Breast epithelium (tissue), 3 donors: ENCODE results near the gene PLTP.

Experiments used
- POLR2A ChIP-seq: fragments of 450-650 bp; IDR thresholded peaks from one replicate; pipeline ENCODE4 v1.6.1; 2016; ENCODE audit warnings: antibody characterized with exemption, mild to moderate bottlenecking, moderate library complexity
- TF ChIP-seq, protein P1 (sequence below), 3 donors: fragments of 450-650 bp; IDR thresholded peaks; one replicate each; pipeline ENCODE4 v1.5.1; 2016 to 2017; ENCODE audit warnings: antibody characterized with exemption in 3 of 3, mild to moderate bottlenecking in 3 of 3, moderate library complexity in 3 of 3

DNA sequence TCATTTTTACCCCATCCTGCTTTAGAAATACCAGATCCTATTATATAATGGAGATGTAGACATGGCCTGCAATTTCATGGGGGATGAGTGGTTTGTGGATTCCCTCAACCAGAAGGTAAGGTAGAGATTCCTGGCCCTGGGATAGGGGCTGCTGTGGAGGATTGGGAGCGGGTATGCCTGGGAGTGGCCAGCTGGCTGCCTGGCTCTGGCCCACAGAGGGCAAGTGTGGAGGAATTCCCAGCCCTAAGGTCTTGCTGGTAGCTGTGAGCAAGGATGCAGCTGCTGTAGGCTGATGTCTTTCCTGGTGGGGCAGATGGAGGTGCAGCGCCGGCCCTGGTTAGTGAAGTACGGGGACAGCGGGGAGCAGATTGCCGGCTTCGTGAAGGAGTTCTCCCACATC lies 14.3 kb downstream of the PLTP start:
- TF ChIP-seq POLR2A = no peak
- TF ChIP-seq, protein P1, sequence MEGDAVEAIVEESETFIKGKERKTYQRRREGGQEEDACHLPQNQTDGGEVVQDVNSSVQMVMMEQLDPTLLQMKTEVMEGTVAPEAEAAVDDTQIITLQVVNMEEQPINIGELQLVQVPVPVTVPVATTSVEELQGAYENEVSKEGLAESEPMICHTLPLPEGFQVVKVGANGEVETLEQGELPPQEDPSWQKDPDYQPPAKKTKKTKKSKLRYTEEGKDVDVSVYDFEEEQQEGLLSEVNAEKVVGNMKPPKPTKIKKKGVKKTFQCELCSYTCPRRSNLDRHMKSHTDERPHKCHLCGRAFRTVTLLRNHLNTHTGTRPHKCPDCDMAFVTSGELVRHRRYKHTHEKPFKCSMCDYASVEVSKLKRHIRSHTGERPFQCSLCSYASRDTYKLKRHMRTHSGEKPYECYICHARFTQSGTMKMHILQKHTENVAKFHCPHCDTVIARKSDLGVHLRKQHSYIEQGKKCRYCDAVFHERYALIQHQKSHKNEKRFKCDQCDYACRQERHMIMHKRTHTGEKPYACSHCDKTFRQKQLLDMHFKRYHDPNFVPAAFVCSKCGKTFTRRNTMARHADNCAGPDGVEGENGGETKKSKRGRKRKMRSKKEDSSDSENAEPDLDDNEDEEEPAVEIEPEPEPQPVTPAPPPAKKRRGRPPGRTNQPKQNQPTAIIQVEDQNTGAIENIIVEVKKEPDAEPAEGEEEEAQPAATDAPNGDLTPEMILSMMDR (IDR thresholded peaks at IDR 0.05) = no peak
